ENCODE data around the gene PRKG1. TPM values are rescaled to one million over a fixed set of nuclear protein-coding genes. Genes with fewer than 3 reads are reported as not detected.

The PRKG1 gene
- total RNA-seq, 1 experiment from 2014 or later, result 136 TPM

DNA sequence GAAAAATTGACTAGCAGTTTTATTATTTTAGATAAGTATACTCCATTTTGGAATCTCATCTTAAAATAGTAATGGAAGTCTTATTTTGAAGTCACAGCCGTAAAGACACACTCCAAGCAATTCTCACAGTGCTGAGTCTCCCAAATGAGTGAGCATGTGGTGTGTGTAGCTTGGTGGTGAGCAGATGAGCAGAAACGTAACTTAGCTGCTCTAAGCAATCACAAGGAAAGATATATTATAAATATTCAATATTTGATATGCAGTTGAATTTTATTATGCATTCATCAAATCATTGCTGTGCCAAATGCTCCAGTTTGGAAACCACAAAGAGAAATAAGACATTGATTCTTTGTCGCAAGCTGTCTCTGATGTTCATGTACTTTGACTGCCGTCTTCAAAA, 563.9 kb downstream of the PRKG1 start:
- in situ Hi-C loops (cut with HindIII; ENCODE audit: low sequenced_read_pairs), result no loop called here
- no peak for DNase-seq (ENCODE audit: low spot score)

DNA sequence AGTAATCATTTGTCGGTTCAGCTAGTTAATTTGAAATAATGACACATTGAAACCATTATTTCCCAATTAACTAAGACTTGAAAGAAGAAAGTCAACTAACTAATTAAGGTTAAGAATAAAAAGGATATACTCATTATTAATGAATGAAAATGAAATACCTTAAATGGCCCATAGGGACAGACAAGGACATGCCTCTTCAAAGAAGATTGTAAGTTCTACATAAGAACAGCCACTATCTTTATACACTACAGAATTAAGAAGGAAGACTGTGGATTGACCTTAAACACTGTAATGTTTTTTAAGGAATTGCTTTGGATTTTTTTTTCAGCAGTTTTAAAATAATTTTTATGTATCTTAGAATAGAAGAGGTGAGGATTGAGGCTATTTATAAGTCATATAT, 564.5 kb downstream of the PRKG1 start:
- no peak for DNase-seq (ENCODE audit: low spot score)
- in situ Hi-C loops (cut with HindIII; ENCODE audit: low sequenced_read_pairs), result no loop called here

DNA sequence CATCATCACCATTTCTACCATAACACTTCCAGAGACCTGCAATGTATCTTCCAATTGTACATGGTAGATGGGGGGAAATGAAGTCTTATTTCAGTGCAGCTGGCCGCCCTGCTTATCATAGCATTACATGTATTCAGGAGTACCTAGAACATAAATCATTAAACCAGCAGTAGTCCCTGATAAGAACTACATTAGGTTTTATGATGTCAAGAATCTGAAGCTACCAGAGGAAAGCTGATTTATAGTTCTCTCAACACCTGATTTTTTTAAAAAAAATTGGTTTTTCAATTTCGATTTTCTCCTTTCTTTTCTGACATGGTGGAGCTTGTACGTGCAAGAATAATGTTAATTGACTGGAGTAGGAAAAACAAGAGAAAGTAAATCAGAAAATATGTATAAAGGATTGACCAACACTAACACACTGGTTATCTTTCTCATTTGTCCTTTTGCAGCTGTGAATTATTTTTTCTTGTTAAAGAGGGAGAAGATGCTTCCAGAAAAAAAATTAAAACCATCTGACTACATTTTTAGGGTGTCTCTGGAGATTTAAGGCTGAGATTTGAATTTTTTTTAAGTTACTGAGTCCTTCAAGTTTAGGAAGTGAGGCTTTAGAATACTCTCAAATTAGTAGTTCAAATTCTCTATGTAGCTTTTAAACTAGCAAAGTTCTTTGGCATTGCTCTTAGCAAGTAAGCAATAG, 566.0 kb downstream of the PRKG1 start:
- in situ Hi-C loops (cut with HindIII; ENCODE audit: low sequenced_read_pairs), result no loop called here
- no peak for DNase-seq (ENCODE audit: low spot score)

DNA sequence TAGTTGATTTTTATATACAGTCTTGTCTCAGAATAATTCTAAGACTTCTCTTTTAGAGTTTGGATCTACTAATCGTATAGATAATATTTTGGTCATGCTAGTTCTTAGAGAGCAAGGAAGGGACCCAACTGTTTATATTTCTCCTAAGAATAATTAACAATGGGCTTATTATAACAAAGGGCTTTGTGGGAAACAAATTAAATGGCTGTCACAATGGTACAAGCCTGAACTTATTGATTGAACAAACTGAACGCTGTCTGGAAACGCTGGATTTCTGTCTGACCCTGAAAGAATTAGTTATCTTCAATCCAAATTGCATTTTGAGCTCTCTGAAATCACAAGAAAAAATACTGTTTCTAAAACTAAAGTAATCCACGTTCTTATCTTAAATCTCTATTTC, 568.3 kb downstream of the PRKG1 start:
- DNase-seq (ENCODE audit: low spot score), result no peak
- in situ Hi-C loops (cut with HindIII; ENCODE audit: low sequenced_read_pairs), result no loop called here

DNA sequence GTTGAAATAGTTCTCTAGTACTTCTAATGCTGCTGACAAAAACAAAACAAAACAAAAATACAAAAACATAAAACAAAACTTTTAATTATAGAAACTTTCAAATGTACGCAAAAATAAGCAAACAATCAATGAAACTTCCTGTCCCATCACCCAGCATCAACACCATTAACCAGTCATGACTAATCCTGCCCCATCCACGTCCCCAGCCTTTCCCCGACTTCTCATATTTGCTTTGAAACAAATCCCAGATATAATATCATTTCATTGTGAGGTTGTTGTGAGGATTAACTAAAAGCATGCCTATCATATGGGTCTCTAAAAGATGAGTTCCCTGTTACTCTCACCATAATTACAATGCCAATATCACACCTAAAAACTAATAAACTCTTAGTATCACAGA, 569.4 kb downstream of the PRKG1 start:
- DNase-seq (ENCODE audit: low spot score), result no peak
- in situ Hi-C loops (cut with HindIII; ENCODE audit: low sequenced_read_pairs), result no loop called here

DNA sequence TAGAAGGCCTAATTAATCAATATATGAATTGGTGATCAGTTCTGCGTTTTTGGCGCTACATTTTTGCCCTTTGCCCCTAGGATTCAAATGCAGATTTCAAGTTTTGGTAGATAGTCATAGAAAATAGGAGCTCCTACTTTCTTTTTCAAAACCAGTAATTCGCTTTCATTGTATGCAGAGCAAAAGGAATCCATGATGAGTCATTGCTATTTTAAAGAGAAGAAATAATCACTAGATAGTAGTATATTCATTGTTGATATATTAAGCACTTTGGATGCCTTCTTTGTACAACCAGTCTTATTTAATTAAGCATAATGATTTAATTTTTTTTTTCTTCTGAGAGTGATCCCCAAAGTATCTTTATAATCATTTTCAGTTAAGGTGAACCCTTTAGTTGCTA, 574.8 kb downstream of the PRKG1 start:
- no peak for DNase-seq (ENCODE audit: low spot score)
- in situ Hi-C loops (cut with HindIII; ENCODE audit: low sequenced_read_pairs), result no loop called here

DNA sequence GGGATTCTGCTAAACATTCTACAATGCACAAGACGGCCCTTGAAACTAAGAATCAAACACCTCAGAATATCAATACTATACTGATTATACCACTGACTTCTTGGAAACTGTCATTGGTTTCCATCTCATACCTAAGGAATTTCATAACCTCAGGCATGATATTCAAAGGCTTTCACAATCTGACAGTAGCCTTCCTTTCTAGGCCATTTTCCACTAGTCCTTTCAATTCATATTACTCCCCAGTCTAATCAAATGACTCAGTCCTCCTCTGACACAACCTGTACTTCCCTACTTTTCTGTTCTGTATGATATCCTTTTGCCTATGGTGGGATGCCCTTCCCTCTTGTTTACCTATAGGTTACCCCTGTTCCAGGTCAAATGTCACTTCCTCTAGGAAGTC, 576.8 kb downstream of the PRKG1 start:
- DNase-seq (ENCODE audit: low spot score), result no peak
- in situ Hi-C loops (cut with HindIII; ENCODE audit: low sequenced_read_pairs), result no loop called here

DNA sequence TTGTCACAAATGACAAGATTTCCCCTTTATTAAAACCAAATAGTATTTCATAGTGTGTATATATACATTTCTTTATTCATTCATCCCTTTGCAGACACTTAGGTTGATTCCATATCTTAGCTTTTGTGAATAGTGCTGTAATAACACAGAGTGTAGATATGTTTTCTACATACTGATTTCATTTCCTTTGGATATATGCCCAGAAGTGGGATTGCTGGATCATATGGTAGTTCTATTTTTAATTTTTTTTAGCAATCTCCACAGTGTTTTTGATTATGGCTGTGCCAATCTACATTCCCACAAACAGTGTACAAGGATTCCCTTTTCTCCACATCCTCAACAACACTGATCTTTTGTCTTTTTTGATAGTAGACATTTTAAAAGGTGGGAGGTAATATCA, 578.7 kb downstream of the PRKG1 start:
- DNase-seq (ENCODE audit: low spot score), result no peak
- in situ Hi-C loops (cut with HindIII; ENCODE audit: low sequenced_read_pairs), result no loop called here

DNA sequence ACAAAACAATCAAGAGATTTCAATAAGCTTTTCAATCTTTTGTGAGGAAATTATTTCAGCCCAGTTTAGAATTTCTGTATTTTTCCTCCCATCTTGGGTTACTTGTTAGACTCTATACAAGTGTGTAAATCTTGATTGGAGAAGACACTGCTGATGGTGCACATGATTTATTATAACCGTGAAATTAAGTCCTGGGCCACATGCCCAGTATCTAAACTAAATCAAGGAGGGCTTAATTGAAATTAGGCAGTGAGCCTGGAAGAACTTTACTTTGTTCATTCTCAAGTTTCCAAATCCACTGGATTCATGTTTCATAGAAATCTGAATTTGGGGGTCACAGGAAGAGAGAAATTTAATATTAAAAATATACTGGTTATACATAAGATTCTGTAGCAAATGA, 580.6 kb downstream of the PRKG1 start:
- DNase-seq (ENCODE audit: low spot score), result peak; percentile 18
- in situ Hi-C loops (cut with HindIII; ENCODE audit: low sequenced_read_pairs), result no loop called here

DNA sequence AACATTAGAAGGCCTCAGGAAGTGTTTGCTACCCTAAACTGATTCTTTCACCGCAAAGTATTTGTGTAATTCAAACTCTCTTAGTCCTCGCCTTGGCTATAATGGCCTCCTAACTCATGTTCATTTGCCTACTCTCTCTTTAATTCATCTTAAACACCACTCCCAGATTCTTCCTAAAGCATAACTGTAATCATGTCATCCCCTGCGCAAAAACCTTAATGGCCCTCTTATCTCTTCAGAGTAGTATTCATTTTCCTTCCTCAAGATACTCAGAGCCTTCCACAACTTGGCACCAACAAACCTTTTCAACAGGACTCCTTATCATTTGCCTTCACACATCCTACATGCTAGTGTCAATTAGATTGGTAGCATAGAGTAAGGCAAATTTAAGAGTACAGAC, 582.2 kb downstream of the PRKG1 start:
- in situ Hi-C loops (cut with HindIII; ENCODE audit: low sequenced_read_pairs), result no loop called here
- DNase-seq (ENCODE audit: low spot score), result no peak

DNA sequence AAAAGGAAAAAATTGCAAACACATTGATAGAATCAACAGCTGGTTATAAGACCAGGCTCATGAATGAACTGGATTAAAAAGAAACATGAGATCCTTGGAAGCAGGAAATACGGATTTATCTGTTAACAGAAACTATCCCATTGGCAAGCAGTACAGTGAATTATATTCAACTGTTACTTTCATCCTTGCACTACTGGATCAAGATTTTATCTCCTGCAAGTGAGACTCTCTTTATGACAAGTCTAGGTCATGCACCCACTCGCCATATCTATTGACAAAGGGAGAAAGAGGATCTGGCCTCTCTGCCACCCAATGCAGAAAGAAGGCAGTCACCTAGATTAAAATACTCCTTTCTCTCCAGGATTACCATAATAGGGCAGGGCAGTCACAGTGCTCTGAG, 583.7 kb downstream of the PRKG1 start:
- DNase-seq (ENCODE audit: low spot score), result no peak
- in situ Hi-C loops (cut with HindIII; ENCODE audit: low sequenced_read_pairs), result no loop called here

DNA sequence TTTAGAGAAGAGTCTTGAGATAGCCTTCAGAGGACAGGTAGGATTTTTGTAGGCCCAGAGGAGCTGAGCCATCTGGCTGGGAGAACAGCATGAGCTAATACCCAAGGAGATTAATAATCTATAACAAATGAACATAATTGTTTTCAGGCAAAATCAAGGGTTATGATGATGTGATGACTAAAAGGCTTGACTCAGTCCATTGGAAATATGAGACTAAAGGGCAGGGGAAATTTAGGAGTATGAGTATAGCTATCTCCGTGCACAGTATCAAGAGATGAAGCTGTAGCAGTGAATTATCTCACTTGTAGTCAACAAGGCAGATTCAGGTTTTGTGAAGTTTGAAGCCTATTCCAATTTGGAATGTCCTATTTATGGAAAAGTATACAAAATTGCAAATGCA, 585.1 kb downstream of the PRKG1 start:
- DNase-seq (ENCODE audit: low spot score), result no peak
- in situ Hi-C loops (cut with HindIII; ENCODE audit: low sequenced_read_pairs), result no loop called here

DNA sequence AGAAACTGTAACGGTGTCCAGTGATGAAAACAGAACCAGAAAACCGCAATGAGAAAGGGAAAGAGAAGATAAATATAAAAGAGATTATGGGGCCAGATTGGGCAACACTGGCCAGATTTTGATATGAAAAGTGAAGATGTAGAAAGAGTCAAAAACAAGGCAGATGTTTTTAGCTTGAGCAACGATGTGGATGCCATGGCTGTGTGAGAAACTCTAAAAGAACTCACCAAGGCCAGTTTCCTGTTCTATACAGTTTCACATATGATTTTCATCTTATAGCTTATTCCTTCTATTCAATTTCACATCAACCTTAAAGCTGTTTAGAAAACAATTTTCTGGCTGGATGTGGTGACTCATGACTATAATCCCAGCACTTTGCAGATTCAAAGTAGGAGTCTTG, 588.8 kb downstream of the PRKG1 start:
- in situ Hi-C loops (cut with HindIII; ENCODE audit: low sequenced_read_pairs), result no loop called here

DNA sequence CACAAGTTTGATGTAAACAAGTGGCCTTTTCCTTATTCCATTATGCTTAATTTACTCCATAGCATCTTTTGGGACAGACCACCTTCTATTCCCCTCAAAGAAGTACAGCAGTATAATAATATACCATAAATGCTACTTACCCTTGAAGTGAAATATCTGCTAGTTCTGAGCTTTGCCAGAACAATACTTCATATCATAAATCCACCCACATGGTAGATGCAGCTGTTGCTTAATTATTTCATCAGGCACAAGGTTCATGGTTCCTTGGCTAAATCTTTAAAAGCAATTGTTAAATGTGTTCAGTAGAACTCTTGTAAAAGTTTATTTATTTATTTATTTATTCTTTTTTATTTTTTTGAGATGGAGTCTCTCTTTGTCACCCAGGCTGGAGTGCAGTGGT, 592.2 kb downstream of the PRKG1 start:
- in situ Hi-C loops (cut with HindIII; ENCODE audit: low sequenced_read_pairs), result no loop called here
- no peak for DNase-seq (ENCODE audit: low spot score)

More for the DNA sequence above, 588.8 kb downstream of the PRKG1 start:
- no peak for DNase-seq (ENCODE audit: low spot score)

DNA sequence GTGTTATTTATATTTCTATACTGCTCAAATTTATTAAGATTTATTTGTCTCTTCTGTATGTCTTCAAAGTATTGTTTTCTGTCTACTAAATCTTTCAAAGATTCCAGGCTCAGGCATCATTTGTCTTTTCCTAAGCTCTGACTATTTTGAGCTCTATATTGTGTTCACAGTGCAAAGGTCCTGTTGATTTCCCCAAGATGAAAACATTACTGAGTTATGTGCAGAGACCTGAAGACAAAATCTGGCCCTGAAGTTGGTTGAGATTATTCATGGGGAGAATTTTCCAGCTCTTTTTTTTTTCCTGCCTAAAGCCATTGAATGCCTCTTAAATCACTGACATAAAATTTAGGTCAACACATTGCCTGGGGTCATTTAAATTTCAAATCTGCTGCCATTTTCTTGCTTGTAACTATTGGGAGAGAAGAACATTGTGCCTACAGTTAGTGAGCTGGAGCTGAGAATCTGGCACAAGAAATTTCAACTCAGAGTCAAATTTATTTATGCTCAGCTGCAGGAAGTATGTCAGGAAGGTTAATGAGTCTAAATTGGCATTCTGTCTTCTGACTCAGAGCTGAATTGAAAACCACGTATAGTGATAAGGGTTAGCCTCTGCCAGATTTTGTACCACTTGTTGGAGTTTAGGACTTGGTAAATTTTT, 593.5 kb downstream of the PRKG1 start:
- DNase-seq (ENCODE audit: low spot score), result peak; percentile 5
- in situ Hi-C loops (cut with HindIII; ENCODE audit: low sequenced_read_pairs), result no loop called here

DNA sequence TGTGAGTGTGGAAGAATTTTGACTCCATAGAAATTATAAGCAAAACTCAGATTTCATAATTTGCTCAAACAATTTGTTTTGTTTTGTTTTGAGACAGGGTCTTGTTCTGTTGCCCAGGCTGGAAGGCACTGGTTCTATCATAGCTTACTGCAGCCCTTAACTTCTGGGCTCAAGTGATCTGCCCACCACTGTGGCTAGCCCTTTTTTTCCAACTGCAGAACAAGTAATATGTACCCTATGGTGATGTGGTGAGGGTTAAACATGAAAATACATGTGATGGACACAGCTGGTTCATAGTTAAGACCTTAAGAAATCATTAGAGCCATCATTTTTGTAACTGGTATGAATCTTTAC, 594.0 kb downstream of the PRKG1 start:
- no peak for DNase-seq (ENCODE audit: low spot score)
- in situ Hi-C loops (cut with HindIII; ENCODE audit: low sequenced_read_pairs), result no loop called here

DNA sequence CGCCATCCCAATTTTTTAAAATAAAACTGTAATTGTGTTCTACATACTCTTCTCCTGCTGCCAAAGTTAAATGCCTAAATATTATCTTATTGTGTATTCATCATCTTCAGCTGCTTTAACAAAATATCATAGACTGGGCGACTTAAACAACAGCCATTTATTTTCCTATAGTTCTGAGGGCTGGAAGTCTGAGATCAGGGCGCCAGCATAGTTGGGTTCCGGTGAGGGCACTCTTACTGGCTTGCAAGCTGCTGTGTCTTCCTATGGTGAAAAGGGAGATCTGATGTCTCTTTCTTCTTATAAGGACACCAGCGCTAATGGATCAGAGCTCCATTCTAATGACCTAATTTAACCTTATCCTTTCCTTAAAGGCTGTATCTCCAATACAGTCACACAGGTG, 594.8 kb downstream of the PRKG1 start:
- DNase-seq (ENCODE audit: low spot score), result no peak
- in situ Hi-C loops (cut with HindIII; ENCODE audit: low sequenced_read_pairs), result no loop called here

DNA sequence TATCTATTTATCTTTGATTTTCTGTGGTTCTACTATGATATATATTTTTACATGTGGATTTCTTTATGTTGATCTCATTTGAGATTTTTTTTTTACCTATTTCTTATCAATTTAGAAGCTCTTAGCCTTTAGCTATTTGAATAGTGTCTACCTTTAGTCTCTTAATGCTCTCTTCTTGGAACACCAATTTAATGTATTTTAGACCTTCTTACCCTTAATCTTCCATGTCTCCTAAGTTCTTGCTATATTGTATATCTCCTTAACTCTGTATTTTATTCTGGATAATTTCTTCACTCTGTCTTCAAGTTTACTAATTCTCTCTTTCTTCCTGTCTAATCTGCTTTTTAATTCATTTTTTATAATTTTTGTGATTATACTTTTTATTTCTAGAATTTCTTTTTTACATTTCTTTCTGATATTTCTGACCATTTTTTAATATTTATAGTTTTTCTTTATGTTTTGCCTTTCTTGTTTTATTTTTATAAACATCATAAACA, 597.8 kb downstream of the PRKG1 start:
- DNase-seq (ENCODE audit: low spot score), result no peak
- in situ Hi-C loops (cut with HindIII; ENCODE audit: low sequenced_read_pairs), result no loop called here

DNA sequence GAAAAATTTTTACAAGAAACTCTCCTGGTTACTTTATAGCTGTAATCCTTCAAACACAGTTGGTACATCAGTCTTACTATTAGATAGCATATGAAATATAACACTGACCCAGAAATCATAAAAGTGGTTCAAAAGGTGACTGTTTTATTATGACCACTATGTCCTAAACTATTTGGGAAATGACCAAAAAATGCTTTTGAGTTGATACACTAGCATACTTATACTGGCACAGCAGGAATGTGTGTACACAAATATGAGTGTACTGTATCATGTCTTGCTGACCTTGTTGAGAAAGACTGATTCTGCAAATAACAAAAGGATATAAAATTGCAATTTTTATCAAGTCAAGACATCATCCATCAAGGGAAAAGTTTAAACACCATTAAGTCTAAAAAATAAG, 600.8 kb downstream of the PRKG1 start:
- DNase-seq (ENCODE audit: low spot score), result no peak
- in situ Hi-C loops (cut with HindIII; ENCODE audit: low sequenced_read_pairs), result no loop called here

DNA sequence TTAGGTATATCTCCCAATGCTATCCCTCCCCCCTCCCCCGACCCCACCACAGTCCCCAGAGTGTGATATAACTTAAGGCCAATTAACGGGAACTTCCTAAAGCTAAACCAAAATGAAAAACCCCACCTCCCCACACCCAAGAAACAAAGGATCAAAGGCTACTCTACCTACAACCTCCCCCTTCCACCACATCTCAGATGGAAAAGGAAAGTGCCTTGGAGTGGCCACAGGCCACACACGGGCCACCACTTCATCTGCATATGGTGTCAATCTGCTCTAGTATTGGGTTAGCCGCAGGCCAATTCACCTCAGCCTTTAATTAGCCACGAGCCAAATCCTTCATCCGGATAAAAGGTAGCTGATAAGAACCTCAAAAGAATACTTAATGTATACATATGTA, 605.6 kb downstream of the PRKG1 start:
- DNase-seq (ENCODE audit: low spot score), result no peak
- in situ Hi-C loops (cut with HindIII; ENCODE audit: low sequenced_read_pairs), result no loop called here

DNA sequence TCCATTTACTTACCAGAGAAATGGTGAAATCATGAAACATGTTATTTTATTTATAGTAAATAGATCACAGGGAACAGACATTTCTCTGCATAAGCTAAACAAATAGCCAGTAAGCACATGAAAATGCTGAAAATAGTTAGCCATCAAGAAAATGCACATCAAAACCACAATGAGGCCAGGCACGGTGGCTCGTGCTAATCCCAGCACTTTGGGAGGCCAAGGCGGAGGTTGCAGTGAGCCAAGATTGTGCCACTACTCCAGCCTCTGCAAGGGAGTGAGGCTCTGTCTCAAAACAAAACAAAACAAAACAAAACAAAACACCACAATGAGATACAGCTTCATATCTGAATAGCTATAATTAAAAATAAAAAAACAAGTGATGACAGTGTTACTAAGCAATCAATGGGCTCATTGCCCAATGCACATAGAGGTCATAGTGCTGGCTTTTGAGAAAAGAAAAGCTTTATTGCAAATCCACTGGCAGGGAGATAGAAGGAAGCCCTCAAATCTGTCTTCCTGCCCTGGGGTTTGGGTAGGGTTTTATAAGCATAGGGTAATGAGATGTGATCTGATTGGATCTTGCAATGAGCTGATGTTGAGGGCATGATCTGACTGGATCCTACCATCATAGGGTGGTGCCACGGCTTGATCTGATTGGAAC, 608.9 kb downstream of the PRKG1 start:
- in situ Hi-C loops (cut with HindIII; ENCODE audit: low sequenced_read_pairs), result no loop called here
- DNase-seq (ENCODE audit: low spot score), result no peak

Measured in G401 (cell line).